Measurements from ENCODE around the gene CHRM1. TPM values are rescaled to one million over a fixed set of nuclear protein-coding genes. Genes with fewer than 3 reads are reported as not detected.

Gene CHRM1
- total RNA-seq, 1 donor from 2014 or later = not detected

DNA sequence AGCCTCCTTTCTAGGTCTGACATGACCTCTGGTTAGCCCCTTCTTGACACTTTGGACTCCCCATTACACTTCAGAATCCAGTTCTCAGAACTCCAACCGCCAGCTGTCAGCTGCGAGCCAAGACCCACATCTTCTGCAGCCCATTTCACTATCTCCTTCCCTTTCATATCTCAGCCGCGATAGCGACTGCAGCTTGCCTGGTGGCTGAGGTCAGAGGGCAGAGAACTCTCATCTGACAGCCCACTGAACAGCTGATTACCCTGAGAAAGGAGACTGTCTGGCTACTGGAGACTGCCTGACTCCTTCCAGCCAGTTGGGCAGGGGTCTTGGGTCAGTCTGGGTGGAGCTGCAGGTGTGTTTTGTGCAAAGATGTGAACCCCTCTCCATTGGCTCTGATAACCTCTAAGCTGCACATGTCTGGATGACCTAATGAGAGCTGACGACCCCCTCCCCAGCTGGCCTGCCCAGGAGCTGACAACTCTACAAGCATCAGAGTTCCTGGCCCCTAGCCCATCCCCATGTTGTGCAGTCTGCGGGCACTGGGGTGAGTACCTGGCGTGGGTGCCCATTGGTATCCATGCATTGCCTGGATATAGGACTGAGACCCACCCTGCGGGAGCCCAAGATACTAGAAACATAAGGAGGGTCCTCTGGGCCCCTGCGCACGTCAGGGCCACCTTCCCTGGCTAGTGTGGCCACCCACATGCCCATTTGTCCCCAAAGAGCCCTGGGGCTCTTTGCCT, 1.1 kb downstream of the CHRM1 start:
- peaks cover 8% of the 10 kb centered on the region for H3K4me1 Mint-ChIP-seq
- DNase-seq = no peak
- no peaks in the 10 kb centered on the region for H3K9me3 Mint-ChIP-seq
- intact Hi-C loops (cut with micrococcal nuclease) = no loop called here
- H3K36me3 Mint-ChIP-seq (ENCODE audit: low read depth) = no peaks in the 10 kb centered on the region
- peaks cover 44% of the 10 kb centered on the region for H3K27me3 Mint-ChIP-seq
- H3K27ac Mint-ChIP-seq = no peak overlapping the region
- no peak overlapping the region for H3K4me3 Mint-ChIP-seq

DNA sequence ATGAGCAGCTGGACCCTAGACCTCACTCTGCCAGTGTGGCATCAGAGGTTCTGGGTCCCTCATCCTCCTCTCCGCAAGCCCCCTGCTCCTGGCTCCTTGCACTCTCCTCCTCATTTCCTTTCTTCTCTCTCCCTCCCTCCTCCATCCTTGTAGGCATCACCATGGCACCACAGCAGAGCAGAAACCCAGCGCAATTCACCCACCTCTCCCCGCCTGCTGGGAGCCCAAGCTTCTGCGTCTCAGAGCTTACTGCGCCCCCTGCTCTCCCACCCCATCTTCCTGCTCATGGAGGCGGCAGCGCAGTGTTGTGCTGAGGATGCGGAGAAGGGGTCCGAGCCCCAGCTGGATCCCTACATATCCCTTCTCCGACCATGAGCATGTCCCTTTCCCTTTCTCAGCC, 1.7 kb downstream of the CHRM1 start:
- H3K4me3 Mint-ChIP-seq = no peak overlapping the region
- intact Hi-C loops (cut with micrococcal nuclease) = no loop called here
- H3K36me3 Mint-ChIP-seq (ENCODE audit: low read depth) = no peaks in the 10 kb centered on the region
- no peak overlapping the region for H3K27ac Mint-ChIP-seq
- no peak for DNase-seq
- H3K4me1 Mint-ChIP-seq = peaks cover 8% of the 10 kb centered on the region
- no peaks in the 10 kb centered on the region for H3K9me3 Mint-ChIP-seq
- peaks cover 42% of the 10 kb centered on the region for H3K27me3 Mint-ChIP-seq

DNA sequence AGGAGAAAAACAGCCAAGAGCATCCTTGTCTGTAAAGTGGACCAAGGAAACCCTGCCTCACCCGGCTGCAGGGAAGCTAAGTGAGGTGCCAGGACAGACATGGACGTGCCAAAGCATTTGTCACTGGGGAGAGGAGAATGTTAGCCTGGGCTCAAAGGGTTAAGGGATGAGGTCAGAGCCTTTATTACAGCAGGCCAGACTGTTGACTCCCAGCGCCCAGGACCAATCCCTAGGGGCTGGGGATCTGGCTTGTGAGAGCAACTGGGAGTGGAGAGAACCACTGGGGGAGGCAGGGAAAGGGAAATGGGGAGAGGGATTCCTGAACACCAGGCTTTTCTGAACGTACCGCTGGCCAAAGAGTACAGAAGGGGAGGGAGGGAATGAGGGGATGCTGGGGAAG, 2.6 kb downstream of the CHRM1 start:
- no peak for DNase-seq
- peaks cover 35% of the 10 kb centered on the region for H3K27me3 Mint-ChIP-seq
- H3K4me3 Mint-ChIP-seq = no peak overlapping the region
- peaks cover 5% of the 10 kb centered on the region for H3K4me1 Mint-ChIP-seq
- H3K36me3 Mint-ChIP-seq (ENCODE audit: low read depth) = no peaks in the 10 kb centered on the region
- intact Hi-C loops (cut with micrococcal nuclease) = no loop called here
- no peaks in the 10 kb centered on the region for H3K9me3 Mint-ChIP-seq
- no peak overlapping the region for H3K27ac Mint-ChIP-seq

DNA sequence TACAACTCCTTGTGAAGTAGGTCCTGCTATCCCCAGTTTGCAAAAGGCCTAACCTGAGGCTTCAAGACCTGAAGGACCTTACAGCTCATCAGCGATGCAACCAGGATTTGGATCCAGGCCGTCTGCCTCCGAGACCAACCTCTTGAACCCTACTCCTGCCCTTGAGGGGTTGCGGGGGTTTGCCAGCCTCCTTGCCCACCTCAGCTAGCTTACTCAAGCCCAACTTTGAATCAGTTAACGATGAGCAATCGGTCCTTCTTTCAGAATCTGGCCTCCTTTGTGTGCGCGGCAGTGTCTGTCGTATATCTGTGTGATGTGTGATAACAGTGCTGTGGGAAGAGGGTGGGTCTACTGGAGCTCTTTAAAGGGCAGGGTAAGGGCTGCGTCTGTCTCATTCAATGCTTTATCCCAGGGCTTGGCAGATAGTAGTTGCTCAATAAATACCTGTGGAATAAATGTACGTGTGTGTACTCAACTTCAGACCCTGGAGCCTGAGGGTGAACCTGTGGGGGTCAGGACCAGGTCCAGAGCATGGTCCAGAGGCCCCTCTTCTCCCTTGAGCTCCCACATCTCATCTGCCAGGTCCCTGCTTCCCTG, 3.2 kb downstream of the CHRM1 start:
- H3K27me3 Mint-ChIP-seq = peaks cover 30% of the 10 kb centered on the region
- H3K4me1 Mint-ChIP-seq = peaks cover 4% of the 10 kb centered on the region
- DNase-seq = no peak
- intact Hi-C loops (cut with micrococcal nuclease) = no loop called here
- no peaks in the 10 kb centered on the region for H3K9me3 Mint-ChIP-seq
- H3K4me3 Mint-ChIP-seq = no peak overlapping the region
- no peak overlapping the region for H3K27ac Mint-ChIP-seq
- no peaks in the 10 kb centered on the region for H3K36me3 Mint-ChIP-seq (ENCODE audit: low read depth)

DNA sequence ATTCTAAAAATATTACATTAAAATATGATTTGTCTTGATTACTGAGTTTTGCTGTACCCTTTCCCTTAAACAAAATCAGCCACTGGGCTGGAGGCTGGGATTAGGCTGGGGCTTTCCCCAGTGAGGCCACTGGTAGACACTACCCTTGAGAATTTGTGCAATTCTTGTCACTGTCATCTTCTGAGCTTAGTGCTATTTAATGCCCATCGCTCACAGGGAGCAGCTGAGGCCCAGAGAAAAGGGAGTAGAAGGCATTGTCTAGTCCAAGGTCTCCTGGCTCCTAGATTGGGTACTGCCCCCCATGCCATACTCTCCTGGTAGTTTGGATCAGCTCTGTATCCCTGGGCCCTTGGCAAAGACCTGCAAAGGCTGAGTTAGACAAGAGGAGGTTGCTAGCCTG, 6.7 kb downstream of the CHRM1 start:
- intact Hi-C loops (cut with micrococcal nuclease) = no loop called here
- H3K27me3 Mint-ChIP-seq = peaks cover 8% of the 10 kb centered on the region
- H3K9me3 Mint-ChIP-seq = no peaks in the 10 kb centered on the region
- DNase-seq = no peak
- H3K27ac Mint-ChIP-seq = no peak overlapping the region
- H3K4me1 Mint-ChIP-seq = no peaks in the 10 kb centered on the region
- H3K36me3 Mint-ChIP-seq (ENCODE audit: low read depth) = no peaks in the 10 kb centered on the region
- no peak overlapping the region for H3K4me3 Mint-ChIP-seq

DNA sequence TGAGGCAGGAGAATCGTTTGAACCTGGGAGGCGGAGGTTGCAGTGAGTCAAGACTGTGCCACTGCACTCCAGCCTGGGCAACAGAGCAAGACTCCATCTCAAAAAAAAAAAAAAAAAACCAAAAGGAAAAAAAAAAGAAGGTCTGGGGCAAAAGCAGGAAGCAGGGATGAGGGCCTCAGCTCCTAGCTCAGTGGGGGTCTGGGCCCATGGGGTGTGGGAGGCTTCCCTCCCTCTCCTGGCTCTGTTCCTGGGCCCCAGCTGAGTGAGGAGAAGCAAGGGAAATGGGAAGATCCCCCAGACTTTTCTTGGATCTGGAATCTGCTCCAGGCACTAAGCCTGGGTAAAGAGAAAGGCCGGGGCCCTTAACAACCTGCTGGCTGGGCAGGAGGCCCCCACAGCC, 8.9 kb downstream of the CHRM1 start:
- Mint-ChIP-seq H3K4me3 (no peak overlapping the region), H3K27ac (no peak overlapping the region), H3K4me1 (no peaks in the 10 kb centered on the region), H3K9me3 (no peaks in the 10 kb centered on the region), H3K36me3 (ENCODE audit: low read depth) (no peaks in the 10 kb centered on the region), H3K27me3 (peaks cover 7% of the 10 kb centered on the region)
- intact Hi-C loops (cut with micrococcal nuclease) = no loop called here
- no peak for DNase-seq

DNA sequence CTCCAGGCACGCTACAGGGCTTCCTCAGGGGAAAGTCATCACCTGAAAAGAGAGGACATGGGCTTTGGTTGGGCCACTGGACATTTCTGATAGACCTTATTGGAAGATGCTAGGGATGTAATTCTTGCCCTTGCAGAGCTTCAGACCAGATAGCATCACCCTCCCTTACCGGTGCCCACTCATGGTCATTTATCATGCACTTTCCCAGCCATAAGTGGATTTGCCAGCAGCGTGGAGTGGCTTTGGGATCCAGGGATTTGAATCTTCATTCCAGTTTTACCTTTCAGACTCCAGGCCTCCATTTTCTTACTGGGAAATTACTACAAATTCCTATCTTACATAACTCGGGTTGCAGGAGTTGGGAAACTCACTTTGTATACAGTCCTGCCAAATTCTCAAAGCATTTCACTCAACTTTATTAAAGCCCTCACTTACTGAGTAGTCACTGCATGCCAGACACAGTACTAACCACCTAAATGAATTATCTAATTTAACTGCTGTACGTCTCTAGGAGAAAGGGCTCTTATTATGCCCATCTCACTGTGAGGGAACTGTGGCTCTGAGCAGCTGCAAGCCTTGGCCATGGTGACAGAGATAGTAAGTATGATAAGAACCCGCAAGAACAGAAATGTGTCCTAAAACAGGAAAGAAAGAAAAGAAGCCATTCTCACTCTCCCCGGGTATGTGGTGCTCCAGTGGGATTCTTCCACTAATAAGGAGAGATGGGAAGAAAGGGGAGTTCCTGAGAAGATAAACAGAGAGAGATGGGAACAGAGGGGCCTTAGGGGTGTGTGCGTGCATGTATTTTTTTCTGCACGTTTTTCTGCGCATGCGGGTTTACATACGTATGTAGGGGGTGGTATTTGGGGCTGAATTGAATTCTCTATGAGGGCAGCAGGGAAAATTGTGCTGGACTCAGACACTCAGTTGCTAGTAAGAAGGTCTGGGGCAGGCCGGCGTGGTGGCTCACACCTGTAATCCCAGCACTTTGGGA, 9.7 kb downstream of the CHRM1 start:
- H3K36me3 Mint-ChIP-seq (ENCODE audit: low read depth) = no peaks in the 10 kb centered on the region
- H3K27me3 Mint-ChIP-seq = peaks cover 7% of the 10 kb centered on the region
- H3K4me3 Mint-ChIP-seq = no peak overlapping the region
- DNase-seq = no peak
- no peak overlapping the region for H3K27ac Mint-ChIP-seq
- intact Hi-C loops (cut with micrococcal nuclease) = no loop called here
- no peaks in the 10 kb centered on the region for H3K4me1 Mint-ChIP-seq
- no peaks in the 10 kb centered on the region for H3K9me3 Mint-ChIP-seq

DNA sequence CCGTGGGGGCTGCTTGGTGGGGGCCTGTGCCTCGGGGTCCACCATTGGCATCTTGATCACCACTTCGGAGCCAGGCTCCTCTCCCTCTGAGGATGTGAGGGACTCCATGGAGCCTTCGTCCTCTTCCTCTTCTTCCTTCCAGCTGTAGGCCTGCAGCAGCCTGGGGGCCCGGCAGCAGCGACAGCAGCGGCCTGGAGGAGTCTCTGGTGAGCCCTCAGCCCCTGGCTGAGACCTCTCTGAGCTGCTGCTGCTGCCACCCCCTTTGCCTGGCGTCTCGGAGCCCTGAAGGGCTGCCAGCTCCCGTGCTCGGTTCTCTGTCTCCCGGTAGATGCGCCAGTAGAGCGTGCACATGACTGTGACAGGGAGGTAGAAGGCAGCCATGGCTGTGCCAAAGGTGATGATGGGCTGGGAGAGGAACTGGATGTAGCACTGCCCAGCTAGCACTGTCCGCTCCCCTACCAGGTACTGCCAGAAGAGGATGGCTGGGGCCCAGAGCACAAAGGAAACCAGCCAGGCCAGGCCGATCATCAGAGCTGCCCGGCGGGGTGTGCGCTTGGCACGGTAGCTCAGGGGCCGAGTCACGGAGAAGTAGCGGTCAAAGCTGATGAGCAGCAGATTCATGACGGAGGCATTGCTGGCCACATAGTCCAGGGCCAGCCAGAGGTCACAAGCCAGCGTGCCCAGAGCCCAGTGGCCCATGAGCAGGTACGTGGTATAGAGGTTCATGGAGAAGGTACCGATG, 10.9 kb downstream of the CHRM1 start:
- DNase-seq = no peak
- Mint-ChIP-seq H3K27ac (no peak overlapping the region), H3K4me3 (no peak overlapping the region), H3K36me3 (ENCODE audit: low read depth) (no peaks in the 10 kb centered on the region), H3K9me3 (no peaks in the 10 kb centered on the region), H3K4me1 (peaks cover 5% of the 10 kb centered on the region), H3K27me3 (peaks cover 8% of the 10 kb centered on the region)
- intact Hi-C loops (cut with micrococcal nuclease) = no loop called here

DNA sequence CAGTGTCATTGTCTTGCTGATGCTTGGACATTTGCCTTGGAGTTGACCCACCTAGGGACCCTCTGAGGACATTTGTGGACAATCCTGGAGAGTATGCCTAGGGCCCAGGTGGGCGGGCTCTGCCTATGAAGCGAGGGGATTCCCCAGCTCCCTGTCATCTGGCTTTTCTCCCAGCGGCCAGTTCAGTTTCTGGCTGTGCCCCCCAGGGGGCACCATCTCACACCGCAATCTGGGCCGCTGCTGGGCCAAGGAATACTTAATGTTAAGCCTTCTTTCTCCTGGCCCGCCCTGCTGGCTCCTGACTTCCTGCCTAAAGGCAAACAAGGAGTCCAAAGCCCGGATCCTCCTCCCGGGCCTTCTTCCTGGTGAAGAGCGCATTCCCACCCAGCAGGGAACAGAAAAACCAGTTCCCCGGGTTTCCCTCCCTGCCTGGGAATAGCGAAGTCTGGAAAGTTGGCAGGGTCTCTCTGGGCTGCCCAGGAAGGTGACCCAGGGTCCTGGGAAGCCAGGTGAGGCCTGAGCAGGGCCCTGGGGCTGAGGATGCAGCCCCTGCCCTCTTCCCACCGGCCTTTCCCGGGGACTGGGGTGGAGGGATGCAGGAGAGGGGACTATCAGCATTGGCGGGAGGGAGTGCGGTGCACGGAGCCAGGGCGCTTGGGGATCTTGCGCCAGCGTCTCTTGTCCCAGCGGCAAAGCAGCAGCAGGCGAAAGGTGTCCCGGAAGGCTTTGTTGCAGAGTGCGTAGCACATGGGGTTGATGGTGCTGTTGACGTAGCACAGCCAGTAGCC, 11.9 kb downstream of the CHRM1 start:
- Mint-ChIP-seq H3K27me3 (peaks cover 10% of the 10 kb centered on the region), H3K36me3 (ENCODE audit: low read depth) (no peaks in the 10 kb centered on the region), H3K27ac (no peak overlapping the region), H3K4me1 (peaks cover 8% of the 10 kb centered on the region), H3K4me3 (no peak overlapping the region), H3K9me3 (no peaks in the 10 kb centered on the region)
- DNase-seq = no peak
- intact Hi-C loops (cut with micrococcal nuclease) = loop anchor here (5.0 kb wide), 1 partner anchor 303 kb away; no protein-coding TSS in a partner anchor

DNA sequence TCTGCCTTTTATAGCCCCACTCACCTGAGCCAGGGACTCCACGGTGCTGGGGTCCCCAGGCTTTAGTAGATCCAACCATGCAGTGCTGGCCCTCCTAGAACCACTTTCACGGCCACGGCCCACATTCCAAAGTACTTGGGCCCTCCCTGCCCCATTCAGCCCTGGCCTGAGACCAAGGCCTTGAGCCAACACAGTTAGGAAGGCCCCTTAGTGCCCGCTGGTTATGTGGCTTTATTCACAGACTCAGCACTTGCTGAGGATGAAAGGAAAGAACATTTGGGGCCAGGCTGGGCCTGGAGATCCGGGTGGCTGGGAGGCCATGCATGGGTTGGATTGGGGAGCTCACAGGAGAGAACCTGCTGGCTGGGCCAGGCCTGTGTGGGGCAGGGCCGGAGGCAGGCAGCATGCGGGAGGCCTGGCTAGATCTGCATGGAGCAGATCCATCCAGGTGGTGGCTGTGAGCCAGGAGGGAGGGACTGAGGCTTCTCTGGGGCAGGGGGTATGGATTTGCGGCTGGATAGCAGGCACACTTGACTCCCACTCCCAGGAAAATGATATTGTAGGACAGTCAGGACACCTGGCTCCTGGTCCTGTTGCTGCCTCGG, 12.6 kb downstream of the CHRM1 start:
- H3K9me3 Mint-ChIP-seq = no peaks in the 10 kb centered on the region
- H3K36me3 Mint-ChIP-seq (ENCODE audit: low read depth) = no peaks in the 10 kb centered on the region
- peaks cover 12% of the 10 kb centered on the region for H3K4me1 Mint-ChIP-seq
- intact Hi-C loops (cut with micrococcal nuclease) = loop anchor here (5.0 kb wide), 1 partner anchor 304 kb away; no protein-coding TSS in a partner anchor
- H3K27me3 Mint-ChIP-seq = peaks cover 14% of the 10 kb centered on the region
- DNase-seq = no peak
- H3K4me3 Mint-ChIP-seq = no peak overlapping the region
- no peak overlapping the region for H3K27ac Mint-ChIP-seq

DNA sequence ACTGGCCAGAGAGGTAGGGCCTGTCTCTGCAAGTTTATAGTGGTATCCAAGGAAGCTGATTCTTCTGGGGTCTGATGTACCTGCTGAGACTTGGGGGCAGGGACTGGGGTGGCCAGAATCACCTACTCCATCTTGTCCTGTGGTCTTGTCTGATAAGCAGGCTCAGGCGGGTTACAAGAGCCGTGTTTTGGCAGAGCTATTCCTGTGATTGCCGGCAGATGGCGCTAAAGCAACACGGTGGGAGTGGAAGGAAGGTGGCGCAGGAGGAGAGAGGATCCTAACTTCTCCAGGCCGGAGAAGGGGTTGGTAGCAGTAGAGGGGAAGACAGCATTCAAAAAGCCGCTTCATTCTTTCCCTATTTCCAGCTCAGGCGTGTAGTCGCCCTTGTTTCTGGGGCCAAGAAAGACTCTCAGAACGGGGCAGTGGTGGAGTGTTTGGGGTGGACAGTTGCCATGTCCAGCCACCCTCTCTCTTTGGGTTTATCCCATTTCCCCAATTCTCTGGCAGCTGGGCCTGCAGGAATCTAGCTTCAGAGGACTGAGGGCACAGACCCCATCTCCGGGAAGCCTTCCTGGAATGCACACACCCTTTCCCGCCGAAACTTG, 15.1 kb downstream of the CHRM1 start:
- Mint-ChIP-seq H3K27ac (no peak overlapping the region), H3K4me3 (no peak overlapping the region), H3K4me1 (peaks cover 24% of the 10 kb centered on the region), H3K36me3 (ENCODE audit: low read depth) (no peaks in the 10 kb centered on the region), H3K9me3 (no peaks in the 10 kb centered on the region), H3K27me3 (peaks cover 18% of the 10 kb centered on the region)
- peak; percentile 94 for DNase-seq
- intact Hi-C loops (cut with micrococcal nuclease) = loop anchor here (1.0 to 5.0 kb wide), 3 partner anchors 69 to 306 kb away; no protein-coding TSS in a partner anchor

DNA sequence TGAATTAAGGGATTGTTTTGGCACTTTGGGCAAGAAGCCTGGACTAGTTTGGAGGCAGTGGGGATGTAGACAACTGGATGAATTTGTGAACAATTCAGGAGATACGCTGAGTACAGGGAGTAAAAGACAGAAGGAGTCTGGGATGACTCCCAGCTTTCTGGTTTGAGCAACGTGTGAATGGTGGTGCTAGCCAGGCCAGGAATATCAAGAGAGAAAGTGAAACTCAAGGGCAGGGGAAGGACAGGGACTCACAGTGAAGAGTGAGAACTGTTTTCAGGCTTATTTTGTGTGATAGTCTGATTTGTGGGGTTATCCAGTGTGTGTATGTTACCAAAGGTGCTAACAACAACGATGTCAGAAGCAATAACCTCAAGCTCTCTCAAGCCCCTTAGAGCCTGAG, 15.9 kb downstream of the CHRM1 start:
- H3K4me1 Mint-ChIP-seq = peaks cover 24% of the 10 kb centered on the region
- H3K36me3 Mint-ChIP-seq (ENCODE audit: low read depth) = no peaks in the 10 kb centered on the region
- DNase-seq = no peak
- intact Hi-C loops (cut with micrococcal nuclease) = loop anchor here (5.0 kb wide), 1 partner anchor 307 kb away; no protein-coding TSS in a partner anchor
- no peaks in the 10 kb centered on the region for H3K9me3 Mint-ChIP-seq
- H3K27ac Mint-ChIP-seq = no peak overlapping the region
- peaks cover 20% of the 10 kb centered on the region for H3K27me3 Mint-ChIP-seq
- H3K4me3 Mint-ChIP-seq = no peak overlapping the region
